GM21786 (cell line): ENCODE measurements around the gene FGF19.
A peak's percentile ranks its signal among the peaks of the same experiment; 100 is the strongest.
"Not testable (repeated sequence)": the region's sequence is repeated elsewhere in the genome, so short reads cannot be mapped to it uniquely, and the experiment has no call there.

ENCODE experiments used
- ATAC-seq: cut with Tn5 transposase; IDR thresholded peaks from one replicate; pipeline ENCODE4 v1.9.1; 2021; ENCODE audit not compliant: unreplicated experiment

Gene FGF19

GRCh38 chr11:69696749-69697468 lies 6.9 kb downstream of the FGF19 start:
- no peak for ATAC-seq

- ATAC-seq = not testable (repeated sequence)
Observed at GRCh38 chr11:69695995-69696394, 7.8 kb downstream of the FGF19 start.

- ATAC-seq = no peak
Observed at GRCh38 chr11:69695581-69695980, 8.2 kb downstream of the FGF19 start.

- no peak for ATAC-seq
Observed at GRCh38 chr11:69694781-69695180, 9.0 kb downstream of the FGF19 start.

GRCh38 chr11:69692422-69692821 lies 11.4 kb downstream of the FGF19 start:
- no peak for ATAC-seq

GRCh38 chr11:69691463-69691862 lies 12.4 kb downstream of the FGF19 start:
- no peak for ATAC-seq

- no peak for ATAC-seq
Observed at GRCh38 chr11:69689484-69690319, 14.1 kb downstream of the FGF19 start.

- not testable (repeated sequence) for ATAC-seq
Observed at GRCh38 chr11:69687969-69688771, 15.7 kb downstream of the FGF19 start.

- no peak for ATAC-seq
Observed at GRCh38 chr11:69686856-69687255, 17.0 kb downstream of the FGF19 start.

GRCh38 chr11:69686452-69686851 lies 17.4 kb downstream of the FGF19 start:
- ATAC-seq = no peak

GRCh38 chr11:69685348-69685747 lies 18.5 kb downstream of the FGF19 start:
- no peak for ATAC-seq

- no peak for ATAC-seq
Observed at GRCh38 chr11:69684651-69685050, 19.2 kb downstream of the FGF19 start.

- no peak for ATAC-seq
Observed at GRCh38 chr11:69683764-69684333, 20.0 kb downstream of the FGF19 start.

GRCh38 chr11:69682681-69683326 lies 21.0 kb downstream of the FGF19 start:
- no peak for ATAC-seq

- no peak for ATAC-seq
Observed at GRCh38 chr11:69682221-69682620, 21.6 kb downstream of the FGF19 start.

- ATAC-seq = no peak
Observed at GRCh38 chr11:69680688-69681087, 23.1 kb downstream of the FGF19 start.

- no peak for ATAC-seq
Observed at GRCh38 chr11:69677749-69678148, 26.1 kb downstream of the FGF19 start.

- ATAC-seq = peak; percentile 85
Observed at GRCh38 chr11:69674886-69675714, 28.7 kb downstream of the FGF19 start, which contains the start of gene LTO1. LTO1 (minus strand) TSS chr11:69675353; CDS start chr11:69675239, 114 bp downstream.

- no peak for ATAC-seq
Observed at GRCh38 chr11:69674267-69674885, 29.4 kb downstream of the FGF19 start.
